Fibroblast of peridontal ligament (primary cell): ENCODE data around the gene OR10R2.
"Not testable (repeated sequence)": the region's sequence is repeated elsewhere in the genome, so short reads cannot be mapped to it uniquely, and the experiment has no call there.

Experiments
- DNase-seq: peaks from one replicate; pipeline ENCODE4 v3.0.0-alpha.2; 2010; ENCODE audit errors: extremely low read depth

OR10R2 gene

GRCh38 chr1:158471920-158472319, at the start of gene OR10R2:
Gene OR10R2, plus strand, starts transcription at chr1:158472220. Its CDS starts 106 bp downstream, at chr1:158472326.
- no peak for DNase-seq

GRCh38 chr1:158425027-158425426, 47.0 kb upstream of the OR10R2 start:
- no peak for DNase-seq

GRCh38 chr1:158426137-158426536, 45.9 kb upstream of the OR10R2 start, which contains the start of gene OR10K2:
Gene OR10K2, minus strand, starts transcription at chr1:158426237. Its CDS starts 5,371 bp downstream, at chr1:158420866.
- DNase-seq = no peak

- not testable (repeated sequence) for DNase-seq
Measured at GRCh38 chr1:158430163-158430562, 41.9 kb upstream of the OR10R2 start.

GRCh38 chr1:158434741-158435140, 37.3 kb upstream of the OR10R2 start:
- DNase-seq = no peak

- DNase-seq = no peak
Measured at GRCh38 chr1:158445376-158445775, 26.6 kb upstream of the OR10R2 start.

- DNase-seq = no peak
Measured at GRCh38 chr1:158454537-158454936, 17.5 kb upstream of the OR10R2 start.

- DNase-seq = no peak
Measured at GRCh38 chr1:158457246-158457645, 14.8 kb upstream of the OR10R2 start.

GRCh38 chr1:158458263-158458662, 13.8 kb upstream of the OR10R2 start:
- no peak for DNase-seq

- DNase-seq = no peak
Measured at GRCh38 chr1:158461534-158461933, 10.5 kb upstream of the OR10R2 start, which contains the start of gene OR10K1. Gene OR10K1, plus strand, starts transcription at chr1:158461834. Its CDS starts 3,728 bp downstream, at chr1:158465562.

- DNase-seq = no peak
Measured at GRCh38 chr1:158485455-158485854, 13.4 kb downstream of the OR10R2 start.

GRCh38 chr1:158491316-158491715, 19.3 kb downstream of the OR10R2 start:
- no peak for DNase-seq

- DNase-seq = no peak
Measured at GRCh38 chr1:158493054-158493453, 21.0 kb downstream of the OR10R2 start.

GRCh38 chr1:158494796-158495195, 22.8 kb downstream of the OR10R2 start:
- DNase-seq = no peak

- no peak for DNase-seq
Measured at GRCh38 chr1:158496374-158496773, 24.4 kb downstream of the OR10R2 start.

- DNase-seq = no peak
Measured at GRCh38 chr1:158506369-158506987, 34.5 kb downstream of the OR10R2 start.

- no peak for DNase-seq
Measured at GRCh38 chr1:158507511-158507910, 35.5 kb downstream of the OR10R2 start.

GRCh38 chr1:158509471-158510156, 37.6 kb downstream of the OR10R2 start:
- DNase-seq = no peak

GRCh38 chr1:158516966-158517365, 44.9 kb downstream of the OR10R2 start:
- DNase-seq = no peak

GRCh38 chr1:158520021-158520420, 48.0 kb downstream of the OR10R2 start:
- DNase-seq = no peak

- no peak for DNase-seq
Measured at GRCh38 chr1:158520955-158521665, 49.1 kb downstream of the OR10R2 start.

GRCh38 chr1:158521666-158522058, 49.6 kb downstream of the OR10R2 start:
- no peak for DNase-seq
